GF-D8 (cell line): ENCODE data around the gene PLEKHH1.

Experiments used
- DNase-seq: peaks from one replicate; lab custom pipeline; 2025; lab: John Stamatoyannopoulos, UW

PLEKHH1 gene

DNA sequence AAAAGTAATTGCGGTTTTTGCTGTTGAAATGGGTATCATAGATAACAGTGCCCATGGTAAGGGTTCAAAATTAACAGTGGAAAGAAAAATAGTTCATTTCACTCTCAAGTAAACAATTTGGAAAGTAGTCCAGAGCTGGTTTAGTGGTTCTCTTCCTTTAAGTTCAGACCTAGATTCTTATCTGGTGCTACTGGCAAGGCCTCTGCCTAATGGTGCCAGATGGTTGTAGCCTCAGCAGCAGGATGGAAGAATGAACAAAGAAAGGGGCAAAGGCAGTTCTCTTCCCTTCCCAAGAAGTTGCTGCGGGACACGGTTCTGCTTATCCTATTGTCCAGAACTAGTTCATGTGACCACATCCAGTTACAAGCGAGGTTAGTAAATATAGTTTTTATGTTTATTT lies 97.1 kb downstream of the PLEKHH1 start:
- no peak for DNase-seq

DNA sequence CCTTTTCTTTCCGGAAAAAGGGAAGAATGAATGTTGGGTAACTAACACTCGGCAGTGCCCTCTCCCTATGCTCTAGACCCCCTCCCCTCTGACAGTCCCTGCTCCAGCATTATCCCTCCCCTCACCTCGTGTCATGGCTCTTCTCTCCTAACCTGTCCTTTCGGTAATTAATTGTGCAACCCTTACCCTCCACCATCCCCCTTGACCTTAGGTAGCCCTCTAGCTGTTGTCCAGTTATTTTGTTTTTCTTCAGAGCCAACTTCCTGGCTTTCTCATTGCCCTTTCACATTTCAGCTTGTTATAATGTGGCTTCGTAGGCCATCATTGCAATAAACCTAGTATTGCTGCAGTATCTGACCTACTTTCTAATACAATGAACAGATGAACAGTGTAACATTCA lies 97.8 kb downstream of the PLEKHH1 start:
- no peak for DNase-seq

DNA sequence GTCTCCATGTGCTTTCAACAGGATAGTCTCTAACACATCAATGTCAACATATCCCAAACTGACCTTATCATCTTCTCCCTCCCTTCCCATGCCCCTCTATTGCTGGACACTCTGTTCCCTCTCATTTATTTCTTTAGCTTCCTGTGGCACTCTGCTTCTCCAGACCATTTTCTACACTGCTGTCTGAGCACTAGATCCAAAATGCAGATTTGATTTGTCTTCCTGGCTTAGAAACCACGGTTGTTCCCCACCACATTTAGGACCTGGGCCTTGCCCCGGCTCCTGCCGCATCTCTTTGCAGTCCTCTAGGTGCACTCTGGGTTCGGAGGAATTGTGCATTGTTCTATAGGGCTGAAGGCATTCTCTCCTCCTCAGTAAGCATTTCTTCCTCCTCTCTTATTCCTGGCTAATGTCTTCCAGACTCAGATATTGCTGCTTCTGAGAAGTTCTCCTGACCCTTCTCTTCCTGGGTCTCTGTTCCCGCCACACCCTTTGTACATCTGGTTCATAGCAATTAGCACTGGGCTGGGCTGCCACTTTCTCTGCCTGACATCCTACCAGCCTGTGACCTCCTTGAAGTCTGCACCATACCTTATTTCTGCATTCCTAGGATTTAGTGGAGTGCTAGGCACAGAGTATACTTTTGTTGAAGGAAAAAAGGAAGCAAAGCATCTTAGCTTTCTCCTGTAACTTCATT lies 100.5 kb downstream of the PLEKHH1 start:
- DNase-seq, result no peak

GRCh38 chr14:67636361-67636919 lies 103.3 kb downstream of the PLEKHH1 start:
- no peak for DNase-seq

DNA sequence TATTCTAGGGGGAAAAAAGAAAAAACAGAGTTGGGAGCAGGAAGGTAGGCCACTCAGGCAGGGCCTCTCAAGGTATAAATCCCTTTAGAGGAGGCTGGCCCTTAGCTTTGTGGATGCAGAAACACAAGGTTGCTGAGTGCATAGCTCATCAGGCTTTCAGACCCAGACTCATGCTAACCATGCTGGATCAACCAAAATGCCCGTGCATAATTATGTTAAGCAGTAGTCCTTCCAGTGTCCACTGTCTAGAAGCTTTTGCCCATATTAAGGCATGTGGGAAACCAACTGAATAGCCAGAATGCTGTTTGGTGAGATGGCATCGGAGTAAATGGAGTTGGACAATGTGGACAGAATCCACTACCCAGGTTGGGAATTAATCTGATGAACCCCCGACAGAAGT lies 105.6 kb downstream of the PLEKHH1 start:
- no peak for DNase-seq
